ENCODE results near the gene AFAP1L2. TPM values are rescaled to one million over a fixed set of nuclear protein-coding genes. Genes with fewer than 3 reads are reported as not detected.

The AFAP1L2 gene
- total RNA-seq, 1 experiment from 2014 or later, result 0.10 TPM

DNA sequence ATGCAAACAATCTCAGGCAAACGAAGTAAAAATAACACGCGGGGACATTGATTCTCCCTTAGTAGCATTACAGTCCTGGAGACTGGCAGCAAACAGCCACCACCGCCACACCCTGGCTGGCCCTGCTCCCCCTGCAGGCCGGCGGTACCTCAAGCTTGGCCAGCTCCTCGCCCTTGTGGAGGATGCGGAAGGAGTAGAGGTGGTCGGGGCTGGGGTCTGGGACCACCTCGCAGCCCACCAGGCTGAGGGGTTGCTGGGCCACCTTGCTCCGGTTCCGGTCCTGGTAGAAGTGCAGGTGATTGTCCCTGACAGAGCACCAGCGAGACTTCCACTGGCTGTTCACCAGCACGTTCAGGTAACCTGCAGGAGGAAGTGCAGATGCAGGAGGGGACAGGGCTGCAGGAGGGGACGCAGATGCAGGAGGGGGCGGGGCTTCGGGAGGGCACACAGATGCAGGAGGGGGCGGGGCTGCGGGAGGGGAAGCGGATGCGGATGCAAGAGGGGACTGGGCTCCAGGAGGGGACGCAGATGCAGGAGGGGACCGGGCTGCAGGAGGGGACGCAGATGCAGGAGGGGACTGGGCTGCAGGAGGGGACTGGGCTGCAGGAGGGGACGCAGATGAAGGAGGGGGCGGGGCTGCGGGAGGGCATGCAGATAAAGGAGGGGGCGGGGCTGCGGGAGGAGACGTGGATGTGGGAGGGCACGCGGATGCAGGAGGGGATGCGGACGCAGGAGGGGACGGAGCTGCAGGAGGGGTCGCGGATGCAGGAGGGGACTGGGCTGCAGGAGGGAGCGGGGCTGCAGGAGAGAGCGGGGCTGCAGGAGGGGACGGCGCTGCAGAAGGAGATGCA, 99.5 kb downstream of the AFAP1L2 start:
- in situ Hi-C loops (cut with HindIII; ENCODE audit: low sequenced_read_pairs), result no loop called here
- DNase-seq (ENCODE audit: low spot score), result peak; percentile 47

DNA sequence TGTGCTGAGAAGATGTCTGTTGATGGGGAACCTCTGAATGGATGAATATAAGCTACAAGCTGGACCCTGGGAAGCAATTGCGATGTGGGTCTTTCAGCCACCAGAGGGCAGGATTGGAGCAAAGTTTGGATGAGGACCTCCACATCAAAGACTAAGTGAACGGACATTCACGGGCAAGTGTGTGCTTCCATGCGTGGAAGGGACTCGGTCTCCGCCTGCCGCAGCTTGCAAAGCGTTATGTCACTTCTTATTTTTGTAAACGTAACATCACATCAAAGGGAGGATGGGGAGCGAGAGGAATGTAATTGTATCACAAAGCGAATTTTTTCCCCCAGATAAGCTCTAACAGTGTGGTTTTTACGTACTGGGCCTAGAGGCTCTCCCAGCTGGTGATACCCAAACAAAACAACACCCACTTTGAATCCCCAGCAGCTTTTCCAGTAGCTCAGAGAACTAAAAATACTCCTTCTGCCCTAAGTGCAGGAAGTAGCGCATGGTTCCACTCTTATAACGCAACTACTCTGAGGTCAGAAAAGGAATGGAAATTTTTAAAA, 100.2 kb downstream of the AFAP1L2 start:
- in situ Hi-C loops (cut with HindIII; ENCODE audit: low sequenced_read_pairs), result no loop called here
- peak; percentile 93 for DNase-seq (ENCODE audit: low spot score)

- in situ Hi-C loops (cut with HindIII; ENCODE audit: low sequenced_read_pairs), result no loop called here
- no peak for DNase-seq (ENCODE audit: low spot score)
Measured at GRCh38 chr10:114303556-114303955, 100.7 kb downstream of the AFAP1L2 start.

DNA sequence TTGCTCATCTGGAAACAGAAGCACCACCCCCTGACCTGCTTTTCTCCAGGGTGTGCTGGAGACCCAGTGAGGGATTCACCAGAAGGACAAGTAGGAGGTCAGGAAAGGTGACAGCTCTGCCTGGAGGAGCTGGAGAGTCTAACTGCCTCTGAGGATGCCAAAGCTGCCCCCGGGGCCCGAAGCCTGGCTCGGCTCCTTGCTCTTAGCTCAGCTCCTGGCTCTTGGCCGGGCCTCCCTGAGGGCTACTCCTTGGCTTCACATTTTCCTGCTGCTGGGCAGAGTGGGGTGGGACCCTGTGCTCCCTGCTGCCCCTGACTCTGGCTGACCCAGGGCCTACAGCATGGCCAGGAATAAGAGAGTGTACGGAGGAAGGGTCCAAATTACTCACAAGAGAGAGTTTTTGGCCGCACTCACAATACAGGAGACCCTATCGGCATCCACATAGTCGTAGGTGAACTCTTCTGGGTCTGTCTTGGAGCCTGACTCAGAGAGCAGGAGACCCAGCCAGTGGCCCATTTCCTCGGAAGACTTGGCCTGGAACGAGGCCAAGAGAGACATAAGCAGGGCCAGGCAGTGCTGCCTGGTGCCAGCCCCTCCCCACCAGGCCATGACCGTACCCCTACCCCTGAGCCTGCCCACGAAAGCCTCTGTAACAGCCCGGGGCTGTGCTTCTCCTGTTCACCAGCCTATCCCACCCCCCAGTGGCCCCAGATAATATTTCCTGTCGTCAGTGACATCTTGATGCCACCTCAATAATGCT, 102.2 kb downstream of the AFAP1L2 start:
- in situ Hi-C loops (cut with HindIII; ENCODE audit: low sequenced_read_pairs), result no loop called here
- peak; percentile 41 for DNase-seq (ENCODE audit: low spot score)

- DNase-seq (ENCODE audit: low spot score), result no peak
- in situ Hi-C loops (cut with HindIII; ENCODE audit: low sequenced_read_pairs), result no loop called here
Measured at GRCh38 chr10:114301177-114301576, 103.1 kb downstream of the AFAP1L2 start.

DNA sequence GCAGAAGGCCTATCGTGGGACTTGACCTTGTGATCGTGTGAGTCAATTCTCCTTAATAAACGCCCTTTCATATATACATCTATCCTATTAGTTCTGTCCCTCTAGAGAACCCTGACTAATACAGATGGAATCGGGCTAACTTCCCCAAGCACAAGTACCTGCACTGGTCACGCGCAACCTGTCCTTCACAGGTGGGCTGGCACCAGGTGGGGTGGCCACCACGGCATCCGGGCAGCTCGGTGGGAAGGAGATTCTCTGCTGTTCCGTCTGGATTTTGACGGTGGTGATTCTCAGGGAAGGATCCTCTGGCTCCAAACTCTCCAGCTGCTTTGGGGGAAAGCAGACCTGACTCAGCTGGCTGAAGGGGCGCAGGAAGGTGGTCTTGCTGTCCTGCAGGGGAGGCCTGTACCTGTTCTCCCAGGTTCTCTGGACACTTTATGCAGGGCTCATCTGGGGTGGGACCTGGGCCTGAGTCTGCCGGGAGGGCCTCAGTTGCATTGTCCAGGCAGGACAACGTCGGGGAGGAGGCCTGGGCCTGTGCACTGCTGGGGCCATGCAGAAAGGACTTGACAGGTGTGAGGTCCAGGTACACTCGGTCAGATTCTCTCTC, 104.2 kb downstream of the AFAP1L2 start:
- no peak for DNase-seq (ENCODE audit: low spot score)
- in situ Hi-C loops (cut with HindIII; ENCODE audit: low sequenced_read_pairs), result no loop called here

DNA sequence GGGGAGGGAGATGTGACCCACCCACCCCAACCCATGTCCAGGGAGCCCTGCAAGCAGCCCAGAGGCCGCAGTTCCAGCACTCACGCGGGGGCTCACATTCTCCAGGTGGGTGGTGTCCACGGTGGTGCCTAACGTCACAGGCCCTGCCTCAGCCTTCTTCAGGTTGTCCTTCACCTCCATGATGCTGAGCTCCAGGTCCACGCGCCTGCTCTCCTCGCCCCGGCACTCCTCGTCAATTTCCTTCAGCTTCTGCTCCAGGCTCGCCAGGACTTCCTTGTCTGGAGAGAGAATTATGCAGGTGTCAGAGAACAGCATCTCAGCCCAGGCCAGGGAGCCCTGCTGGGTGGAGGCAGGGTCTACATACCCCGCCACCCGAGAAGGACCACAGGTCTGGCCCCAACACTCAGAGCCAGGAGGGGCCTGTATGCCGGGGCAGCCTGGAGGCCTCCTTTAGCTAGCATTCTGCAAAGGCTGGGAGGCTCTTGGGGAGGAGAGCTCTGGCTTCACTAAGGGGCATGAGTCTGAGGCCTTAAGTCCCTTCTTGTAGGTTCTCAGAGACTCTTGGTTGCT, 107.1 kb downstream of the AFAP1L2 start:
- in situ Hi-C loops (cut with HindIII; ENCODE audit: low sequenced_read_pairs), result no loop called here
- DNase-seq (ENCODE audit: low spot score), result no peak

- DNase-seq (ENCODE audit: low spot score), result no peak
- in situ Hi-C loops (cut with HindIII; ENCODE audit: low sequenced_read_pairs), result no loop called here
Measured at GRCh38 chr10:114295393-114295792, 108.9 kb downstream of the AFAP1L2 start.

GRCh38 chr10:114294549-114294948, 109.8 kb downstream of the AFAP1L2 start:
- no peak for DNase-seq (ENCODE audit: low spot score)
- in situ Hi-C loops (cut with HindIII; ENCODE audit: low sequenced_read_pairs), result no loop called here

GRCh38 chr10:114293075-114293474, 111.2 kb downstream of the AFAP1L2 start:
- in situ Hi-C loops (cut with HindIII; ENCODE audit: low sequenced_read_pairs), result no loop called here
- DNase-seq (ENCODE audit: low spot score), result no peak

GRCh38 chr10:114291516-114291915, 112.8 kb downstream of the AFAP1L2 start:
- no peak for DNase-seq (ENCODE audit: low spot score)
- in situ Hi-C loops (cut with HindIII; ENCODE audit: low sequenced_read_pairs), result no loop called here

GRCh38 chr10:114291076-114291475, 113.2 kb downstream of the AFAP1L2 start:
- in situ Hi-C loops (cut with HindIII; ENCODE audit: low sequenced_read_pairs), result no loop called here
- DNase-seq (ENCODE audit: low spot score), result no peak

DNA sequence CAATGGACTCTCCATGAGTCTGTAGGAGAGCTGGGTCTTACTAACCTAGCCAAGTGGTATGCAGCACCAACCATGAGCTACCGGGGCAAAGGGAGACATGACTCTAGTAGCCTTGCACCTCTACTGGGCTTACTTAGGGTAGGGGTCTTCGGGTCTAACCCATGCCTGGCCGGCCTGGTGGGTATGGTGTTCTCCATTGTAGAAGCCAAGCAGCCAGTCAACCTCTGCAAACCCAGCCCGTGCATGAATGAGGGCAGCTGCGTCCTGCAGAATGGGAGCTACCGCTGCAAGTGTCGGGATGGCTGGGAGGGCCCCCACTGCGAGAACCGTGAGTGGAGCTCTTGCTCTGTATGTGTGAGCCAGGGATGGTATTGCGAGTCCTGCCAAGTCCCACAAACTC, 114.3 kb downstream of the AFAP1L2 start:
- in situ Hi-C loops (cut with HindIII; ENCODE audit: low sequenced_read_pairs), result no loop called here
- no peak for DNase-seq (ENCODE audit: low spot score)

GRCh38 chr10:114289096-114289436, 115.2 kb downstream of the AFAP1L2 start:
- in situ Hi-C loops (cut with HindIII; ENCODE audit: low sequenced_read_pairs), result no loop called here
- no peak for DNase-seq (ENCODE audit: low spot score)

GRCh38 chr10:114288424-114289095, 115.7 kb downstream of the AFAP1L2 start:
- in situ Hi-C loops (cut with HindIII; ENCODE audit: low sequenced_read_pairs), result no loop called here
- no peak for DNase-seq (ENCODE audit: low spot score)

DNA sequence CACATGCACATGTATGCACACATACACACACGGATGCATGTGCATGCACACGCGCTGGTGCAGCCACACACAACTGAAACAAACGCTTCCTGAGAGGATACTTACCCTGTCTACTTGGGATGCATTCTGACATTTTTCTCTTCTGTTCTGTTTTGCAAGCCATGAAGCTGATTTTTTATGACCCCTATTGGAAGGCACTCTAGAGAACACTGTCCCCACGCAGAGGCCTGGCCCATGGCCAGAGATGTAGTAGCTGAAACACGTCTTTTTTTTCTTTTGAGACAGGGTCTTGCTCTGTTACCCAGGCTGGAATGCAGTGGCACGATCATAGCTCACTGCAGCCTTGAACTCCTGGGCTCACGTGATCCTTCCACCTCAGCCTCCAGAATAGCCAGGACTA, 117.4 kb downstream of the AFAP1L2 start:
- DNase-seq (ENCODE audit: low spot score), result no peak
- in situ Hi-C loops (cut with HindIII; ENCODE audit: low sequenced_read_pairs), result no loop called here

- in situ Hi-C loops (cut with HindIII; ENCODE audit: low sequenced_read_pairs), result no loop called here
- DNase-seq (ENCODE audit: low spot score), result no peak
Measured at GRCh38 chr10:114285961-114286441, 118.3 kb downstream of the AFAP1L2 start.

DNA sequence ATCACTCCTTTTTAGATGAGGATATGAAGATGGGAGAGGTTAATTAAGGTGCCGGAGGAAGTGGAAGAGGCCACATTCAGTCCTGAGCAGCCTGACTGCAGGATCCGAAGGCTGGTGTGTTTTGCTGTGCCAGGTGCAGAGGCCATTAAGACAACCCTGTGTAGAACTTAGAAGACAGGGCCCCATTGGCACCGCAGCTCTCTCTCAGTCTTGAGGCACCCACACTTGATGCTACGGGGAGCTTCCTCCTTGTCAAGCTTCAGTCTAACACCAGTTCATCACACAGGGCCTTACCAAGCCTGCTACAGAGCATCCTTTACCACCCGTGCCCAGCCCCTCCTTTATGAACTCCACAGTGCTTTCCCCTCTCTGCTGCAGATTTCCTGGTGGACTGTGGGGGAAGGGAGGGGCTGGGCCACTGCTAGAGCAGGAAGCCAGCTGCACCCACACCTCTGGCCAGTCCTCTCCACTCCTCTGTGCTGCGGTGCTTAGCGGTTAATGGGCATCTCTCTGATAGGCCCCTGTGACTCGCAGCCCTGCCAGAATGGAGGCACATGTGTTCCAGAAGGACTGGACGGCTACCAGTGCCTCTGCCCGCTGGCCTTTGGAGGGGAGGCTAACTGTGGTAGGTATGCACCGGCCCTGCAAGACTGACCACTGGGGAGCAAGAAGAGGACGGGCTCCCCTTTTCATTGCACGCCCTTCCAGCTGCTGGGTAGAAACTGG, 119.8 kb downstream of the AFAP1L2 start:
- no peak for DNase-seq (ENCODE audit: low spot score)
- in situ Hi-C loops (cut with HindIII; ENCODE audit: low sequenced_read_pairs), result no loop called here

Data from G401 (cell line).